HEK293 (cell line): Measurements from ENCODE around the gene SLC66A2.

Experiments used
- BCL11A ChIP-seq: fragments of 450-650 bp; formaldehyde crosslinking; IDR thresholded peaks from 2 replicates; pipeline ENCODE4 v1.5.1; 2016; ENCODE audit warnings: low read depth, missing biosample characterization, missing genetic modification characterization
- CTCF ChIP-seq: fragments of 450-650 bp; formaldehyde crosslinking; IDR thresholded peaks from 2 replicates; pipeline ENCODE4 v1.5.1; 2016; ENCODE audit warnings: missing biosample characterization, missing genetic modification characterization
- IKZF3 ChIP-seq: fragments of 450-650 bp; IDR thresholded peaks from 2 replicates; pipeline ENCODE4 v1.5.0; 2018; ENCODE audit warnings: missing biosample characterization, mild to moderate bottlenecking, missing genetic modification characterization, moderate library complexity
- KLF9 ChIP-seq: fragments of 450-650 bp; formaldehyde crosslinking; IDR thresholded peaks from 2 replicates; pipeline ENCODE4 v1.5.1; 2016; ENCODE audit warnings: missing biosample characterization, missing genetic modification characterization, low read depth
- PRDM2 ChIP-seq: fragments of 450-650 bp; formaldehyde crosslinking; IDR thresholded peaks from 2 replicates; pipeline ENCODE4 v1.5.1; 2016; ENCODE audit warnings: missing biosample characterization, missing genetic modification characterization, borderline replicate concordance
- REST ChIP-seq: fragments of 450-650 bp; formaldehyde crosslinking; IDR thresholded peaks from 2 replicates; pipeline ENCODE4 v1.5.1; 2016; ENCODE audit warnings: missing biosample characterization, missing genetic modification characterization
- ZNF16 ChIP-seq: fragments of 450-650 bp; formaldehyde crosslinking; IDR thresholded peaks from 2 replicates; pipeline ENCODE4 v1.5.1; 2016; ENCODE audit warnings: low read depth, missing biosample characterization, missing genetic modification characterization
- ZNF18 ChIP-seq: fragments of 450-650 bp; formaldehyde crosslinking; IDR thresholded peaks from 2 replicates; pipeline ENCODE4 v1.5.1; 2016; ENCODE audit warnings: missing biosample characterization, missing genetic modification characterization
- ZNF184 ChIP-seq: fragments of 450-650 bp; IDR thresholded peaks from 2 replicates; pipeline ENCODE4 v1.5.1; 2018; ENCODE audit warnings: missing biosample characterization, mild to moderate bottlenecking, missing genetic modification characterization
- ZNF274 ChIP-seq, 2 experiments: fragments of 200-500 bp in 1 of 2; fragments of 450-650 bp in 1 of 2; sonication (Bioruptor generic) in 1 of 2; formaldehyde crosslinking in 1 of 2; IDR thresholded peaks; 2 replicates each; pipeline versions ENCODE4 v1.5.1 to v1.6.1; 2014 to 2016; ENCODE audit warnings: borderline replicate concordance in 1 of 2, inconsistent platforms in 1 of 2, low read length in 1 of 2, missing biosample characterization in 1 of 2, missing genetic modification characterization in 1 of 2
- ZNF341 ChIP-seq: fragments of 450-650 bp; formaldehyde crosslinking; IDR thresholded peaks from 2 replicates; pipeline ENCODE4; 2016; ENCODE audit warnings: low read depth, missing biosample characterization, missing genetic modification characterization
- ZNF398 ChIP-seq: fragments of 450-650 bp; formaldehyde crosslinking; IDR thresholded peaks from 2 replicates; pipeline ENCODE4 v1.5.1; 2017; ENCODE audit warnings: missing biosample characterization, missing genetic modification characterization
- ZNF423 ChIP-seq: fragments of 450-650 bp; formaldehyde crosslinking; IDR thresholded peaks from 2 replicates; pipeline ENCODE4 v1.5.1; 2016; ENCODE audit warnings: missing biosample characterization, missing genetic modification characterization
- ZNF518A ChIP-seq: fragments of 450-650 bp; formaldehyde crosslinking; conservative IDR thresholded peaks from 2 replicates; pipeline ENCODE4 v1.5.1; 2016; ENCODE audit warnings: low read depth, missing biosample characterization, missing genetic modification characterization

GRCh38 chr18:79905389-79905911 lies 46.0 kb downstream of the SLC66A2 start:
- TF ChIP-seq ZNF274 (IDR thresholded peaks at IDR 0.05; ENCODE audit: low read length): no peak
- no peak for TF ChIP-seq ZNF274 (tag by site-specific recombination; IDR thresholded peaks at IDR 0.05; ENCODE audit: borderline replicate concordance)
- no peak for TF ChIP-seq CTCF
- TF ChIP-seq ZNF184 (tag by site-specific recombination): no peak
- no peak for TF ChIP-seq IKZF3 (tag by site-specific recombination)
- no peak for TF ChIP-seq BCL11A
- TF ChIP-seq ZNF518A (tag by site-specific recombination): no peak
- TF ChIP-seq ZNF16: no peak
- no peak for TF ChIP-seq PRDM2 (tag by site-specific recombination)
- TF ChIP-seq ZNF341 (tag by site-specific recombination): no peak
- no peak for TF ChIP-seq ZNF423 (tag by site-specific recombination)
- no peak for TF ChIP-seq KLF9
- TF ChIP-seq REST (tag by site-specific recombination): no peak
- TF ChIP-seq ZNF18 (tag by site-specific recombination): no peak
- TF ChIP-seq ZNF398 (tag by site-specific recombination): no peak
